ENCODE measurements around the gene STAC2.

STAC2 gene

DNA sequence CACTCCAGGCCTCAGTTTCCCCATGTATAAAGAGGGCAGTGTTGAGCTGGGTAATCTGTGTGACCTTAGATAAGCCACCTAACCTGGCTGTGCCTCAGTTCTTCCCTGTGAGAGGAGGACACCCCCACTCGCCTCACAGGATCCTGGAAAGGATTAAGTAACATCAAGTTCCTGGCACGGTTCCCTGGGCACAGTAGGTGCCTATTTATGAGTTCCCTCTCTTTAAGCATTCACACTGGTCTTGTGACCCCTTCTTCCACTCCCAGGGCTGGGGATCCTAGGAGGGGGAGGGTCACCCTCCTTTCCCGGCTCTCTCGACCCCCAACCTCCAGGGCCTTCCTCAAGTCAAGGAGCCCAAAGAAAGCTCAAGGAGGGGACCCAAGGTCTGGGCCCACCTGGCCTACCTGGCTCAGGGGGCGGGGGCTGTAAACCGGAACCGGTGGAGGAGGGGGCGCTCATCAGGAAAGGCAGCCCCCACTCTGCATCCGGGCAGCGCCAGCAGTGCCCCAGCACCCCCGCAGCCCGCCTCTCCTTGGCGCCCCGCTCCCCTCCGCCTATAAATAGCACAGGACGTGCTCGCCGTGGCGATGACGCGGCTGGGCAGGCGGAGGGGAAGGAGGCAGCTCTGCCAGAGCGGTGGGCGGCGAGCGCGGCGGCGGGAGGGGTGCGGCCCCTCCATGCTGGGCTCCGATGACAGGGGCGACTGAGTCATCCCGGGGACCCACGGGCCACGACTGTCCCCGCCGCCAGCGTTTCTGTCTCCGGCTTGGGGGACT is 16.2 kb downstream of the STAC2 start:
- peak; percentile 58 for DNase-seq

DNA sequence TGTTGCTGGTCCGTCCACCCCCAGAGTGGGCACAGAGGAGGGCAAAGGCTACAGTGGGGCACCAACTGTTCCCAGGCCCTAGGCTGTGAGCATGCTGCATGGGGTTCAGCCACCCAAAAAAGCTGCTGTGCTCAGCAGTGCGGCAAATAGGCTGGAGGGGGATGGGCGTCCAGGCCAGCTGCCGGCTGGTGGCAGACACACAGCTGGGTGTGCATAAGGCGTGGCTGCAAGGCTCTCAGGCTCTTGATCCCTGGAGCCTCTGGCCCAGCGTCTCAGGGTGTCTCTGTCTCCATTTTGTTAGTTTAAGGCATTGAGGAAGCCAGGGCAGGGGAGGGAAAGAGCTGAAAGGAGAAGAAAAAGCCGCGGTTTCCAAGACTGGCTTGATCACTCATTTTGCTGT is 16.9 kb downstream of the STAC2 start:
- peak; percentile 49 for DNase-seq

DNA sequence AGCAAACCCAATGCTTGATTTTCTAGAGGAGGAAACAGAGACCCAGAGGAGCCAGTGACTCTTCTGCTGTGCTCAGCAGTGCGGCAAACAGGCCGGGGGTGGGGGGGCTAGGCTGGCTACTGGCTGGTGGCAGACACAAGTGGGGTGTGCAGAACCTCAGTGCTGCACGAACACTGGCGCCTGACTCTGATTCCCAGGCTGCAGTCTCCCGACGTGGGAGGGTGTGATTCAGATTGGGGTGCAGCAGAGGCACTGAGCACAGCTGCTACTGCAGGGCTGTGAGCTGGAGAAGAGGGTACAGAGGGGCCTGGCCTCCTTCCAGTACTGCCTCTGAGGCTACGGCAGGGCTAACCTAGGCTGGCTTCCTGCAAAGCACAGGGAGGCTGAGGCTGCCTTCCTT is 17.6 kb downstream of the STAC2 start:
- no peak for DNase-seq

DNA sequence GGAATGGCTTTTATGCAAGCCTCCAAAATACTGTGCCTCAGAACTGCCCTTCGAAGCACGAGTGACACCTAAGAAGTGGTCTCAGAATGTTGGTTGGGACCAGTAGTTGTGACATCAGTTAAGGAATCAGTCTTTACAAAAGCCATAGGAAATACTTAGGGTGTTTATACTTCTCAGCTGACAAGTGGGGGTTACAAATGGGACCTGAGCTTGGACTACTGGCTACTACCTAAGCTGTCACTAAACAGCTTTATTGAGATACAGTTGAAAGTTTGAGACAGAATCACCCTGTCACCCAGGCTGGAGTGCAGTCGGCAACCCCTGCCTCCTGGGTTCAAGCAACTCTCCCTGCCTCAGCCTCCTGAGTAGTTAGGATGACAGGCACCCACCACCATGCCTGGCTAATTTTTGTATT is 20.6 kb downstream of the STAC2 start:
- DNase-seq, result peak; percentile 34

- no peak for DNase-seq
Measured at GRCh38 chr17:39204245-39204644, 21.5 kb downstream of the STAC2 start.

GRCh38 chr17:39200957-39201510 is 24.7 kb downstream of the STAC2 start:
- peak; percentile 59 for DNase-seq

DNA sequence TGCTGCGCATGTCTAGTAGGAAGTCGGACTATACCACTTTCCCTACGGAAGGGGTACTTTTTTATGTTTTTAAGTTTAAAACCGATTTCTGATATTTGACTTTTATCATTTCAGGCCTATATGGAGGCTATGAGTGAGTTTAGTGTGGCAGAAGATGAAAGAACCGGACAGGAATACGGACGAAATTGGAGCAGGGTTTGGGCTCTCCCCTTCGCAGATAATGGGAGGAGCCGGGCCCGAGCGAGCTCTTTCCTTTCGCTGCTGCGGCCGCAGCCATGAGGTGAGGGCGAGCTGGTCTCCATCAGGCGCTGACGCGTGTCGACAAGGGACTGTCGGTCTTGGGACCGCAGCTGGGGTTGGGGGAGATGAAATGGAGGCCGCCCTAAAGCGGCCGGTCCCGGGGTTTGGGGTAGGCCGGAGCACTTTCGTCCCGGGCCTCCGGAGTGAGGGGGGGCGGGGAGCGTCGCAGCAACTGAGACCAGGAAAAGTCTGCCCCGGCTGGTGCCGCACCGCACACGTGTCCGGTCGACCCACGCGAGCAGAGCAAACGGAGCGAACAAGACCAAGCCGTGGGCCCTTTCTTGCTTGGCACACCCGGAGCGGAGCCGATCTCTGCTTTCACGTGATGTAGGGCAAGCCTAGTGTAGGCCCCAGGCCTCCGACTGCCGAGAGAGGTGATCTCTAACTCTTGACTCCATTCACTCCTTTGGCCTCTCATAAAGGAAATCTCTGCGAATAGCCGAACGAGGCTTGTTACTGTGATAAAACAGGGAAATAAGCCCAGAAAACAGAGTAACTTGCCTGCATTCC is 25.5 kb downstream of the STAC2 start, which contains the start of gene RPL19:
TSS of gene RPL19 (plus strand) at position 214 of the 810 bp plus-strand sequence. CDS start at position 276, 62 bp downstream.
- DNase-seq, result peak; percentile 90

DNA sequence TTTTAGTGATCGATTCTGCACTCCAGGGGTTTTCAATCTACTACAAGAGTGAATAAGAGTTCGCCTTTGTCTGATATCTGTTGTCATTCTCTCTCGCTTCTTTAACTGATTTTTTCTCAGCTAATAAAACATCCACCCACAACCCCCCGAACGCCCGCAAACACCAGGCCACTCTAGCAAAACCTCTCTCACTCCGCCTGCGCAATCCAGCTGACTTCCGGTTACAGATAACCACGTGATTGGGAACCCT is 26.0 kb downstream of the STAC2 start:
- peak; percentile 98 for DNase-seq

GRCh38 chr17:39198186-39198566 is 27.6 kb downstream of the STAC2 start:
- peak; percentile 22 for DNase-seq

- DNase-seq, result peak; percentile 87
Measured at GRCh38 chr17:39197380-39198185, 28.2 kb downstream of the STAC2 start, which contains the start of gene CACNB1. Gene CACNB1 (minus strand): TSS chr17:39197669. CDS start chr17:39197495, 174 bp downstream.

DNA sequence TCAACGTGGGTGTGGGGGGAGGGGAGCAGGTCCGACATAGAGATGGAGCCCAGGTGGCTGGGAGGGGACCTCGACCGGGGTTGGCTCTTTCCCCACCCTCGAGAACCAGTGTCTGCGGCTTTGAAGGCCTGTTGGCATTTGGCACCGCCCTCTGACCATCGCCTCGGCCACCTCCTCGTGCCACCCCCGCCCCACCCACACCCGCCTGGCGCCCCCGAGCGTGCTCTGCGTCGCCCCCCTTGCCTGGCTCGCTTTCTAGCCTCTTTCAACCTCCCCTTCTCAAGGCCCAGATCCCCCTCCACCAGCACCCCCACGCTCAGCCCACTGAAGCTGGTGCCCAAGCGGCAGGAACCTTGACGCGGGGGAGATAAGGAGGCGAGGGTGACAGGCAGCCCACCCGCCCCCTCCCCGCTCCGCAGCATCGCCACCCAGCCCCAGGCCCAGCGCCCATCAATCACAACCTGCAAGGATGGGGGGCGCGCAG is 28.9 kb downstream of the STAC2 start:
- DNase-seq, result peak; percentile 77

DNA sequence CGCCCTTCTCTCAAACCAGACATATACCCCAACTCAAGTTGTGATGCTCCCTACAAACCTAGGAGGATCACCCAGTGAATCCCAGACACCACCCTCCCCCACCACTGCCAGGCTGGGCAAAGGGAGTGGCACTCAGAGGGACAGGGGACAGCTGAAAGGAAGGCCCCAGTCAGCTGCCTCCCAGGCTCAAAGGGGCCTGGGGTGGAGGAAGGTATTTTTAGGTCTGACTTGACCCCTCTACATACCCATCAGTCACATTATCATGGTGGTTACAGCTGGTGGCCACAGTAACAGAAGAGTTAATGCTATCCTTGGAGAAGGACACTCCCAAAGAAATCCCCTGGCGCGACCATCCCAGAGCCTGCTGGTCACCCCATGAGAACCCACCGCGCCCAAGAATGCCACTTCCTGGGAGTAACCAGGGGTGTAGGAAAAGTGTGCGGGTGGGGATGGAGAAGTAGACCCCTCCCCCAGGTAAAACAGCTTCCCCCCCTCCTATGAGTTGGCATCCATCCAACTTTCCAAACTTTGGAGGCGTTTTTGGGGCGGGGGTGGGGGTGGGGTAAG is 29.4 kb downstream of the STAC2 start:
- DNase-seq, result peak; percentile 15

- no peak for DNase-seq
Measured at GRCh38 chr17:39195568-39196160, 30.1 kb downstream of the STAC2 start.

DNA sequence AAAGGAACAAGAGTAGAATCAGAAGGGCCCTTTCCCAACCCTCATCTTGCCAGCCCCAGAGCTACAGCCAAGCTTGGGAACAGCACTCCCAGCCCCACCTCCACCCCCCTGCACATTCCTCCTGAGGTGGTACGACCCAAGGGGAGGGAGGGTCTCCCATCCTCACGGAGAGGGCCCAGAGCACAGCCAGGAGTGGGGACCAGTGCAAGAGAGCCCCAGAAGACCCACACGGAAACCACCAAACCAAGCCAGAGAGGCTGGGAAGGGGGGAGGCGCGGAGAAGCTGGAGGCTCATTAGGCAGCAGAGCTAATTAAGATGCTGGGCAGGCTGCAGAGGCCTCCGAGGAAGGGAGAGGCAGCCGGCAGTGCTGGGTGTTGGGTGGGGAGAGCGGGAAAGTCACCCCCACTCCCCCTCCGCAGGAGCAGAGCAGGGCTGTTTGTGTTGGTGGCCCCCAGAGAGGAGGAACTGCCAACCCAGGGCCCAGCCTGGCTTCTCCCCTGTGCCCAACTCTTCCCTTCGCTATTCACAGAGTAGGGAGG is 30.7 kb downstream of the STAC2 start:
- no peak for DNase-seq

- no peak for DNase-seq
Measured at GRCh38 chr17:39194089-39194984, 31.4 kb downstream of the STAC2 start.

DNA sequence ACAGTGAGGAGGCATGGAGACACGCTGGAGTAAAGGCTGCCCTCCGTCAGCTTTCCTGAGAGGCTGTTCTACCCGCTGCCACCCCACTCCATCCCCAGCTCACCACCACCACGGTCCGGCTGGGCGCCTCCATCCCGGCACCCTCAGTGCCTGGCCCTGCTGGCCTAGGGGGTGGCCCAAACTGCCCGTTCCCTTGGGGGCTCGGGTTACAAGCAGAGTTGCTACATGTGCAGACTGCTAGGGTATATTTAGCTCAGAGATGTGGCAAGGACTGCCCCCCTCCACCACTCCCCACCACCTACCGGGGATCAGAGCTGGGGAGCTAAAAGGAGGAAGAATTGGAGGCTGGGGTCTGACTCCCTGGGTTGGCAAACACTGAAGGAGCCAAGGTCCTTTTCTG is 32.4 kb downstream of the STAC2 start:
- DNase-seq, result no peak

GRCh38 chr17:39192901-39193300 is 32.8 kb downstream of the STAC2 start:
- DNase-seq, result no peak

GRCh38 chr17:39191750-39192510 is 33.8 kb downstream of the STAC2 start:
- no peak for DNase-seq

DNA sequence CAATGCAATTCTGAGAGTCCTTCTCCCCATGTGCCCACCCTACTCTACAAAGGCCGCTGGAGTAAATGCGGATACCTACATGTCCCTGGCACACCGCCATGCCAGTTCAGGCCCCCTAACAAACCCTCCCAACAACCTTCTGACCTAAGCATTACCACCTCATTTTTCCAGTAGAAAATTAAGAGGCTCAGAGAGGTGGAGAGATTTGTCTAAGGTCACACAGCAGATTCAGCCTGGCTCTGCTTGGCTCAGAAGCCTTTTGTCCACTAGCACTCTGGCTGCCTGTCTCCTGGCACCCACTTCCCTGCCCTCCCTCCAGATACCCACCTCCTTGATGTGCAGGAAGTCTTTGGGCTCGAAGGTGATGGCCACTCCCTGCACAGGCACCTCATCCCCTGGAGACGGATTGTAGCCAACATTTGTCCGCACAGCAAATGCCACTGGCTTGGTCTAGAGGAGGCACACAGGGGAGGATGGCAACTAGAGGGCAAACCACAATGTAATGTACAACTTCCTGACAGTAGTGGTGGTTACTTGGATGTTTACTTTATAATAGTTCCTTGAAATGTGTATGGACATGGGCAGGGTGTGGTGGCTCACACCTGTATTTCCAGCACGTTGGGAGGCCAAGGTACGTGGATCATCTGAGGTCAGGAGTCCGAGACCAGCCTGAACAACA is 38.5 kb downstream of the STAC2 start:
- DNase-seq, result no peak
